Caco-2 (cell line): ENCODE data around the gene DHRSX. TPM values are rescaled to one million over a fixed set of nuclear protein-coding genes. Genes with fewer than 3 reads are reported as not detected.

Source experiments
- BruUV-seq: library from RNA; stranded (reverse); fragments of 400-500 nt; replicated peaks from 2 replicates; lab custom pipeline; 2021; lab: Mats Ljungman, UMichigan
- CTCF ChIA-PET: fragments of 300-600 bp; sonication (Branson Sonifier 250); formaldehyde crosslinking; loops from one replicate; lab custom pipeline; 2022; ENCODE audit warnings: antibody characterized with exemption; lab: Charles Lee
- POLR2A ChIA-PET: fragments of 300-600 bp; sonication (Branson Sonifier 250); formaldehyde crosslinking; loops from one replicate; lab custom pipeline; 2022; ENCODE audit warnings: antibody characterized with exemption; lab: Charles Lee
- DNase-seq, 2 experiments: peaks; one replicate each; pipeline versions ENCODE4 v3.0.0 to v3.0.0-alpha.2; 2020 to 2022
- H3K27me3 ChIP-seq: replicated peaks from 2 replicates; pipeline ENCODE4 v1.6.0; 2011; ENCODE audit warnings: low read length; ENCODE audit not compliant: control insufficient read depth, insufficient read depth
- H3K36me3 ChIP-seq: 2 replicates; pipeline ENCODE4 v1.5.1; 2011; ENCODE audit warnings: low read length; ENCODE audit not compliant: control insufficient read depth, insufficient read depth
- H3K4me1 ChIP-seq: fragments of 250-450 bp; sonication (Bioruptor Pico); 2 replicates; pipeline ENCODE4 v1.5.1; 2020; ENCODE audit warnings: mild to moderate bottlenecking
- H3K4me3 ChIP-seq: 2 replicates; pipeline ENCODE4 v1.5.1; 2011; ENCODE audit warnings: low read depth, mild to moderate bottlenecking, control low read depth, low read length
- H3K9me3 ChIP-seq: fragments of 250-450 bp; sonication (Bioruptor Pico); 2 replicates; pipeline ENCODE4 v1.5.1; 2020; ENCODE audit warnings: mild to moderate bottlenecking, moderate library complexity
- H3K27ac Mint-ChIP-seq: one replicate; pipeline ENCODE4 v1.8.0; 2022; ENCODE audit warnings: mixed read lengths; ENCODE audit not compliant: unreplicated experiment
- H3K27me3 Mint-ChIP-seq: one replicate; pipeline ENCODE4 v1.8.0; 2022; ENCODE audit warnings: mixed read lengths; ENCODE audit not compliant: insufficient read depth, unreplicated experiment
- H3K36me3 Mint-ChIP-seq: one replicate; pipeline ENCODE4 v1.8.0; 2022; ENCODE audit warnings: mild to moderate bottlenecking, mixed read lengths; ENCODE audit not compliant: insufficient read depth, unreplicated experiment
- H3K4me1 Mint-ChIP-seq: one replicate; pipeline ENCODE4 v1.8.0; 2022; ENCODE audit warnings: low read depth, mixed read lengths; ENCODE audit not compliant: unreplicated experiment
- H3K4me3 Mint-ChIP-seq: one replicate; pipeline ENCODE4 v1.8.0; 2022; ENCODE audit warnings: mild to moderate bottlenecking, moderate library complexity, mixed read lengths; ENCODE audit not compliant: unreplicated experiment
- H3K9me3 Mint-ChIP-seq: one replicate; pipeline ENCODE4 v1.8.0; 2022; ENCODE audit warnings: mixed read lengths; ENCODE audit not compliant: unreplicated experiment
- intact Hi-C: fragments of 100-400 bp; cut with micrococcal nuclease; formaldehyde crosslinking; loops from one replicate; pipeline ENCODE4 v1.10.0; 2022; ENCODE audit not compliant: unreplicated experiment
- total RNA-seq: library from RNA; stranded (reverse); gene quantifications from 2 replicates; pipeline ENCODE4 v1.2.3, GENCODE V29; 2022
- TF ChIP-seq, protein P1 (sequence below), 2 experiments: fragments of 200-600 bp in 1 of 2; IDR thresholded peaks; 1 replicate in 1 of 2; 2 replicates in 1 of 2; pipeline versions ENCODE4 v1.5.1 to v1.8.0; 2011 to 2022; ENCODE audit warnings: antibody characterized with exemption in 1 of 2, control low read depth in 1 of 2, inconsistent platforms in 1 of 2, low read depth in 1 of 2, low read length in 1 of 2, mild to moderate bottlenecking in 1 of 2, moderate library complexity in 1 of 2; ENCODE audit not compliant: insufficient read depth in 1 of 2, severe bottlenecking in 1 of 2, unreplicated experiment in 1 of 2

The DHRSX gene
- total RNA-seq, 1 experiment from 2014 or later = 64.1 TPM

DNA sequence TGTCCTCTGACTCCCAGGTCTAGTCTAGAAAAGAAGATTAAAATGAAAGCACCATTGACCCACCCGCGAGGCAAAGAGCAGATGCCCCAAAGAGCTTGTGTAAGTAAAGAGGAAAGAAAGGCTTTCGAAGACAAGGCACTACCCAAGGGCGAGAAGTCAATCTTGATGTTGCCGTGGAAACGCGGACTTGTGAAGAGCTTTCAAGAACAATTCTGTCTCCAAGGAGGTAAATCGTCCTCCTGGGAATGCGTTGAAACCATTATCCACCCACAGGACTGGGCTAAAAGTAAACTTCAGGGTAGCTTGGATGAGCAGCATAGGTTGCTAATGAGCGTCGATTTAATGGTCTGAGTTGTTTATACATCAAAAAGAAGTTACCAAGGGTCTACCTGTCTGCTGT, 189.3 kb downstream of the DHRSX start:
- Histone ChIP-seq H3K4me3 (no peak overlapping the region), H3K9me3 (no peaks in the 10 kb centered on the region; the same call in 1 of the 2 replicates), H3K4me1 (no peaks in the 10 kb centered on the region), H3K36me3 (no peaks in the 10 kb centered on the region), H3K27me3 (no peaks in the 10 kb centered on the region)
- TF ChIP-seq, protein P1, sequence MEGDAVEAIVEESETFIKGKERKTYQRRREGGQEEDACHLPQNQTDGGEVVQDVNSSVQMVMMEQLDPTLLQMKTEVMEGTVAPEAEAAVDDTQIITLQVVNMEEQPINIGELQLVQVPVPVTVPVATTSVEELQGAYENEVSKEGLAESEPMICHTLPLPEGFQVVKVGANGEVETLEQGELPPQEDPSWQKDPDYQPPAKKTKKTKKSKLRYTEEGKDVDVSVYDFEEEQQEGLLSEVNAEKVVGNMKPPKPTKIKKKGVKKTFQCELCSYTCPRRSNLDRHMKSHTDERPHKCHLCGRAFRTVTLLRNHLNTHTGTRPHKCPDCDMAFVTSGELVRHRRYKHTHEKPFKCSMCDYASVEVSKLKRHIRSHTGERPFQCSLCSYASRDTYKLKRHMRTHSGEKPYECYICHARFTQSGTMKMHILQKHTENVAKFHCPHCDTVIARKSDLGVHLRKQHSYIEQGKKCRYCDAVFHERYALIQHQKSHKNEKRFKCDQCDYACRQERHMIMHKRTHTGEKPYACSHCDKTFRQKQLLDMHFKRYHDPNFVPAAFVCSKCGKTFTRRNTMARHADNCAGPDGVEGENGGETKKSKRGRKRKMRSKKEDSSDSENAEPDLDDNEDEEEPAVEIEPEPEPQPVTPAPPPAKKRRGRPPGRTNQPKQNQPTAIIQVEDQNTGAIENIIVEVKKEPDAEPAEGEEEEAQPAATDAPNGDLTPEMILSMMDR (IDR thresholded peaks at IDR 0.05; ENCODE audit: insufficient read depth in 1 of 2, low read depth in 1 of 2, low read length in 1 of 2, severe bottlenecking in 1 of 2, unreplicated experiment in 1 of 2) = no peak
- Mint-ChIP-seq H3K9me3 (no peaks in the 10 kb centered on the region), H3K36me3 (peaks cover 11% of the 10 kb centered on the region), H3K27ac (no peak overlapping the region), H3K4me1 (no peaks in the 10 kb centered on the region), H3K4me3 (no peak overlapping the region), H3K27me3 (no peaks in the 10 kb centered on the region)
- intact Hi-C loops = no loop called here
- CTCF ChIA-PET = no interaction called here
- no TSS peak for BruUV-seq
- no peak for DNase-seq
- POLR2A ChIA-PET = no interaction called here

DNA sequence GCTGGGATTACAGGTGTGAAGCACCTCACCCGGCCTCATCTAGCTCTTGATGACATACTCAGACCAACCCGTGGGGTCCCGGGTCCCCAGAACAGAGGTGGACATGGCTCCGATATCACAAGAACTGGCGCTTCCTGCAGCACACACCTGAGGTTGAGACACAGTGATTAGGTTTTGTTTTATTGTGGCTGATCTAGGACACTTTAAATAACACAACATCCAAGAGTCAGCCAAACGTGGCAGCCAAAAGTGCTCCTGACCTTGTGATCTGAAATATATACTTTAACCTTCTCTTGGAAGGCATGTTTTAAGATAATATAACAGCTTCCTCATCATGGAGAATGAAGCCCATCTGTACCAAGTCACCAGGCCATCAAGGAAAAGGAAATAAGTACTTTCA, 198.9 kb downstream of the DHRSX start:
- Histone ChIP-seq H3K27me3 (no peaks in the 10 kb centered on the region), H3K4me3 (no peak overlapping the region), H3K4me1 (no peaks in the 10 kb centered on the region), H3K36me3 (no peaks in the 10 kb centered on the region; the same call in 1 of the 2 replicates), H3K9me3 (no peaks in the 10 kb centered on the region)
- no peaks in the 10 kb centered on the region for H3K4me1 Mint-ChIP-seq
- peaks cover 20% of the 10 kb centered on the region for H3K9me3 Mint-ChIP-seq
- H3K27ac Mint-ChIP-seq = no peak overlapping the region
- H3K36me3 Mint-ChIP-seq = peaks cover 9% of the 10 kb centered on the region
- POLR2A ChIA-PET = no interaction called here
- BruUV-seq = no TSS peak
- CTCF ChIA-PET = no interaction called here
- no peak for DNase-seq
- TF ChIP-seq, protein P1 (IDR thresholded peaks at IDR 0.05; ENCODE audit: insufficient read depth in 1 of 2, low read depth in 1 of 2, low read length in 1 of 2, severe bottlenecking in 1 of 2, unreplicated experiment in 1 of 2) = no peak
- intact Hi-C loops = no loop called here
- no peaks in the 10 kb centered on the region for H3K27me3 Mint-ChIP-seq
- no peak overlapping the region for H3K4me3 Mint-ChIP-seq

DNA sequence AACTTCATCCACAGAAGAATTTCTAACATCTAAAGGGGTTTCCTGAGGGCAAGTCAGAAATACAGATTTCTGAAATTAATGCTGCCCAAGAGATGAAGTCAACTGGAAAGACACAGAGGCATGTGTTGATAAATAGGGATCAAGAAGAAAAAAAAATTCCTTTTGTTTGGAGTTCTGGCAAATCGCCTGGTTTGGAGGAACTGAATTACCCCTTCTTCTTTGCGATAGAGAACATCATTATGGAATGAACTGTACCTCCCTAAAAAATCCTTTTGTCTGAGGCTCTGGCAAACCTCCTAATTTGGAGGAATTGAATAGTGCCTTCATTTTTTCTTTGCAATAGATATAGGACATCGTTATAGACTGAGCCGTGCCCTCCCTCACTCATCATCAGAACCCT, 200.9 kb downstream of the DHRSX start:
- Histone ChIP-seq H3K9me3 (no peaks in the 10 kb centered on the region), H3K27me3 (no peaks in the 10 kb centered on the region), H3K4me1 (no peaks in the 10 kb centered on the region), H3K4me3 (no peak overlapping the region), H3K36me3 (no peaks in the 10 kb centered on the region)
- Mint-ChIP-seq H3K4me3 (no peak overlapping the region), H3K36me3 (peaks cover 3% of the 10 kb centered on the region), H3K27me3 (no peaks in the 10 kb centered on the region), H3K4me1 (no peaks in the 10 kb centered on the region), H3K27ac (no peak overlapping the region), H3K9me3 (peaks cover 20% of the 10 kb centered on the region)
- intact Hi-C loops = no loop called here
- BruUV-seq = no TSS peak
- ChIA-PET CTCF (no interaction called here), POLR2A (no interaction called here)
- TF ChIP-seq, protein P1 (IDR thresholded peaks at IDR 0.05; ENCODE audit: insufficient read depth in 1 of 2, low read depth in 1 of 2, low read length in 1 of 2, severe bottlenecking in 1 of 2, unreplicated experiment in 1 of 2) = no peak
- no peak for DNase-seq
